GM19463 (cell line): ENCODE results near the gene TLE3.

Experiments
- ATAC-seq: cut with Tn5 transposase; IDR thresholded peaks from one replicate; pipeline ENCODE4 v1.9.1; 2021; ENCODE audit warnings: mild to moderate bottlenecking, moderate library complexity; ENCODE audit not compliant: unreplicated experiment

TLE3 gene

GRCh38 chr15:70088455-70088854 is 9.3 kb downstream of the TLE3 start:
- no peak for ATAC-seq

- ATAC-seq: no peak
Measured at GRCh38 chr15:70087708-70088352, 9.9 kb downstream of the TLE3 start.

- no peak for ATAC-seq
Measured at GRCh38 chr15:70086636-70087035, 11.1 kb downstream of the TLE3 start.

- no peak for ATAC-seq
Measured at GRCh38 chr15:70084461-70084860, 13.3 kb downstream of the TLE3 start.

GRCh38 chr15:70083946-70084345 is 13.8 kb downstream of the TLE3 start:
- ATAC-seq: no peak

GRCh38 chr15:70083418-70083817 is 14.3 kb downstream of the TLE3 start:
- ATAC-seq: no peak

- no peak for ATAC-seq
Measured at GRCh38 chr15:70082281-70082900, 15.3 kb downstream of the TLE3 start.

GRCh38 chr15:70081612-70082011 is 16.1 kb downstream of the TLE3 start:
- ATAC-seq: no peak

- ATAC-seq: no peak
Measured at GRCh38 chr15:70080347-70080746, 17.4 kb downstream of the TLE3 start.

GRCh38 chr15:70079888-70080287 is 17.8 kb downstream of the TLE3 start:
- no peak for ATAC-seq

- ATAC-seq: no peak
Measured at GRCh38 chr15:70078578-70079417, 18.9 kb downstream of the TLE3 start.

GRCh38 chr15:70077188-70078147 is 20.2 kb downstream of the TLE3 start:
- ATAC-seq: no peak

- ATAC-seq: no peak
Measured at GRCh38 chr15:70074380-70074779, 23.3 kb downstream of the TLE3 start.

- no peak for ATAC-seq
Measured at GRCh38 chr15:70072479-70072878, 25.2 kb downstream of the TLE3 start.

- no peak for ATAC-seq
Measured at GRCh38 chr15:70071799-70072198, 25.9 kb downstream of the TLE3 start.

GRCh38 chr15:70069716-70070115 is 28.0 kb downstream of the TLE3 start:
- no peak for ATAC-seq

- ATAC-seq: no peak
Measured at GRCh38 chr15:70068783-70069565, 28.7 kb downstream of the TLE3 start.

- ATAC-seq: no peak
Measured at GRCh38 chr15:70067681-70068080, 30.0 kb downstream of the TLE3 start.

GRCh38 chr15:70067011-70067410 is 30.7 kb downstream of the TLE3 start:
- no peak for ATAC-seq

- ATAC-seq: no peak
Measured at GRCh38 chr15:70066447-70066846, 31.3 kb downstream of the TLE3 start.
